ENCODE measurements around the gene CRKL.

Gene CRKL

DNA sequence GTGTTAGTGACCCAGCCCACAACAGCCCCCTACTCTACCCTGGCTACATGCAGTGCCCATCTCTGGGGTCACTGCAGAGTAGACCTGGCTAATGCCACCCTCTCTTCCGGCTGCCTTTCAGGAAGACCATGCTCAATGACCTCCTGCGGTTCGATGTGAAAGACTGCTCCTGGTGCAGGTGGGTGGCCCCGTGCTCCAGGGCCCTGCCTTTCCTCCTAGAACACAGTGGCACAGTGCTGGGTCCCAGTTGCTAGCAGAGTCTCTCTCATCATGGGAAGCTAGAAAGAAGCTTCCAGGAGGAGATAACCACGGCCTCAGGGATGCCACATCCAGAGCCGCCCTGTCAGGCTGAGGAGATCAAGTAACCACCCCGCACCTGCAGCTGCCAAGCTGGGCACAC, 68.5 kb downstream of the CRKL start:
- Histone ChIP-seq H3K27me3 (ENCODE audit: insufficient read depth, poor library complexity, severe bottlenecking) (no peaks in the 10 kb centered on the region), H3K4me3 (replicated peaks; ENCODE audit: insufficient read depth, low read length) (no peak overlapping the region), H3K27ac (replicated peaks) (no peak overlapping the region)
- TF ChIP-seq GABPA (IDR thresholded peaks at IDR 0.05; ENCODE audit: low read depth) = no peak
- TF ChIP-seq, protein P1, sequence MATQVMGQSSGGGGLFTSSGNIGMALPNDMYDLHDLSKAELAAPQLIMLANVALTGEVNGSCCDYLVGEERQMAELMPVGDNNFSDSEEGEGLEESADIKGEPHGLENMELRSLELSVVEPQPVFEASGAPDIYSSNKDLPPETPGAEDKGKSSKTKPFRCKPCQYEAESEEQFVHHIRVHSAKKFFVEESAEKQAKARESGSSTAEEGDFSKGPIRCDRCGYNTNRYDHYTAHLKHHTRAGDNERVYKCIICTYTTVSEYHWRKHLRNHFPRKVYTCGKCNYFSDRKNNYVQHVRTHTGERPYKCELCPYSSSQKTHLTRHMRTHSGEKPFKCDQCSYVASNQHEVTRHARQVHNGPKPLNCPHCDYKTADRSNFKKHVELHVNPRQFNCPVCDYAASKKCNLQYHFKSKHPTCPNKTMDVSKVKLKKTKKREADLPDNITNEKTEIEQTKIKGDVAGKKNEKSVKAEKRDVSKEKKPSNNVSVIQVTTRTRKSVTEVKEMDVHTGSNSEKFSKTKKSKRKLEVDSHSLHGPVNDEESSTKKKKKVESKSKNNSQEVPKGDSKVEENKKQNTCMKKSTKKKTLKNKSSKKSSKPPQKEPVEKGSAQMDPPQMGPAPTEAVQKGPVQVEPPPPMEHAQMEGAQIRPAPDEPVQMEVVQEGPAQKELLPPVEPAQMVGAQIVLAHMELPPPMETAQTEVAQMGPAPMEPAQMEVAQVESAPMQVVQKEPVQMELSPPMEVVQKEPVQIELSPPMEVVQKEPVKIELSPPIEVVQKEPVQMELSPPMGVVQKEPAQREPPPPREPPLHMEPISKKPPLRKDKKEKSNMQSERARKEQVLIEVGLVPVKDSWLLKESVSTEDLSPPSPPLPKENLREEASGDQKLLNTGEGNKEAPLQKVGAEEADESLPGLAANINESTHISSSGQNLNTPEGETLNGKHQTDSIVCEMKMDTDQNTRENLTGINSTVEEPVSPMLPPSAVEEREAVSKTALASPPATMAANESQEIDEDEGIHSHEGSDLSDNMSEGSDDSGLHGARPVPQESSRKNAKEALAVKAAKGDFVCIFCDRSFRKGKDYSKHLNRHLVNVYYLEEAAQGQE (IDR thresholded peaks at IDR 0.05; ENCODE audit: insufficient replicate concordance, low read depth) = no peak
- TF ChIP-seq SPI1 (IDR thresholded peaks at IDR 0.05; ENCODE audit: borderline replicate concordance, low read depth) = no peak
- TF ChIP-seq, protein P2, sequence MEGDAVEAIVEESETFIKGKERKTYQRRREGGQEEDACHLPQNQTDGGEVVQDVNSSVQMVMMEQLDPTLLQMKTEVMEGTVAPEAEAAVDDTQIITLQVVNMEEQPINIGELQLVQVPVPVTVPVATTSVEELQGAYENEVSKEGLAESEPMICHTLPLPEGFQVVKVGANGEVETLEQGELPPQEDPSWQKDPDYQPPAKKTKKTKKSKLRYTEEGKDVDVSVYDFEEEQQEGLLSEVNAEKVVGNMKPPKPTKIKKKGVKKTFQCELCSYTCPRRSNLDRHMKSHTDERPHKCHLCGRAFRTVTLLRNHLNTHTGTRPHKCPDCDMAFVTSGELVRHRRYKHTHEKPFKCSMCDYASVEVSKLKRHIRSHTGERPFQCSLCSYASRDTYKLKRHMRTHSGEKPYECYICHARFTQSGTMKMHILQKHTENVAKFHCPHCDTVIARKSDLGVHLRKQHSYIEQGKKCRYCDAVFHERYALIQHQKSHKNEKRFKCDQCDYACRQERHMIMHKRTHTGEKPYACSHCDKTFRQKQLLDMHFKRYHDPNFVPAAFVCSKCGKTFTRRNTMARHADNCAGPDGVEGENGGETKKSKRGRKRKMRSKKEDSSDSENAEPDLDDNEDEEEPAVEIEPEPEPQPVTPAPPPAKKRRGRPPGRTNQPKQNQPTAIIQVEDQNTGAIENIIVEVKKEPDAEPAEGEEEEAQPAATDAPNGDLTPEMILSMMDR (IDR thresholded peaks at IDR 0.05; ENCODE audit: insufficient read depth, low read length) = no peak
- TF ChIP-seq POLR2AphosphoS5 (IDR thresholded peaks at IDR 0.05; ENCODE audit: low read depth) = no peak
- DNase-seq (ENCODE audit: low read depth in 1 of 2, low spot score in 1 of 2) = no peak

DNA sequence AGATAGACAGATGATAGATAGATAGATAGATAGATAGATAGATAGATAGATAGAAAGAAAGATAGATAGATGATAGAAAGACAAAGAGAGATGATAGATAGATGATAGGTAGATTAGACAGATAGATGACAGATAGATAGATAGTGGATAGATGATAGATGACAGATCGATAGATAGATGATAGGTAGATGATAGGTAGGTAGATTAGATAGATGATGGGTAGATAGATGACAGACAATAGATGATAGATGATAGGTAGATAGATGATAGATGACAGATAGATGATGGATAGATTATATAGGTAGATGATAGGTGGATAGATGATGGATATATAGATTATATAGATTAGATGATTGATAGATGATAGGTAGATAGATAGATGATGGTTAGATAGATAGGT, 69.2 kb downstream of the CRKL start:
- H3K27ac ChIP-seq (replicated peaks) = no peak overlapping the region
- no peaks in the 10 kb centered on the region for H3K27me3 ChIP-seq (ENCODE audit: insufficient read depth, poor library complexity, severe bottlenecking)
- DNase-seq (ENCODE audit: low read depth in 1 of 2, low spot score in 1 of 2) = no peak
- H3K4me3 ChIP-seq (replicated peaks; ENCODE audit: insufficient read depth, low read length) = no peak overlapping the region
- no peak for TF ChIP-seq GABPA (IDR thresholded peaks at IDR 0.05; ENCODE audit: low read depth)
- TF ChIP-seq, protein P2 (IDR thresholded peaks at IDR 0.05; ENCODE audit: insufficient read depth, low read length) = no peak

DNA sequence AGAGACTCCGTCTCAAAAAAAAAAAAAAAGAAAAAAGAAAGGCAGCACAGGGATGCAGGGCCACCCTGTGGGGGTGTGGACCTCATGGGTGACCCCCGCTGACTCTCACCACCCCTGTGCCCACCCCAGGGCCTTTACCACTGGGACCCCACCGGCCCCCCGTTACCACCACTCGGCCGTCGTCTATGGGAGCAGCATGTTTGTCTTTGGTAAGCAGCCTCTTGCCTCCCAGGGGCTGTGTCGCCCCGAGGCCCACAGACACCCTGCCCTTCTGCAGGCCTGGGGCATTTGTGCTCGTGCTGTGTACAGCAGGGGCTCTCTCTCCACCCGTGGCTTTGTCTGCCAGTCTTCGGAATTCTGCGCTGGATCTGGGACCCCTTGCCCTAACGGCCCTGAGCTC, 70.2 kb downstream of the CRKL start:
- TF ChIP-seq, protein P2 (IDR thresholded peaks at IDR 0.05; ENCODE audit: insufficient read depth, low read length) = no peak
- TF ChIP-seq, protein P1 (IDR thresholded peaks at IDR 0.05; ENCODE audit: insufficient replicate concordance, low read depth) = no peak
- TF ChIP-seq SPI1 (IDR thresholded peaks at IDR 0.05; ENCODE audit: borderline replicate concordance, low read depth) (no peak), POLR2AphosphoS5 (IDR thresholded peaks at IDR 0.05; ENCODE audit: low read depth) (no peak), GABPA (IDR thresholded peaks at IDR 0.05; ENCODE audit: low read depth) (no peak)
- no peak for DNase-seq (ENCODE audit: low read depth in 1 of 2, low spot score in 1 of 2)
- Histone ChIP-seq H3K27ac (replicated peaks) (no peak overlapping the region), H3K27me3 (ENCODE audit: insufficient read depth, poor library complexity, severe bottlenecking) (no peaks in the 10 kb centered on the region), H3K4me3 (replicated peaks; ENCODE audit: insufficient read depth, low read length) (no peak overlapping the region)

DNA sequence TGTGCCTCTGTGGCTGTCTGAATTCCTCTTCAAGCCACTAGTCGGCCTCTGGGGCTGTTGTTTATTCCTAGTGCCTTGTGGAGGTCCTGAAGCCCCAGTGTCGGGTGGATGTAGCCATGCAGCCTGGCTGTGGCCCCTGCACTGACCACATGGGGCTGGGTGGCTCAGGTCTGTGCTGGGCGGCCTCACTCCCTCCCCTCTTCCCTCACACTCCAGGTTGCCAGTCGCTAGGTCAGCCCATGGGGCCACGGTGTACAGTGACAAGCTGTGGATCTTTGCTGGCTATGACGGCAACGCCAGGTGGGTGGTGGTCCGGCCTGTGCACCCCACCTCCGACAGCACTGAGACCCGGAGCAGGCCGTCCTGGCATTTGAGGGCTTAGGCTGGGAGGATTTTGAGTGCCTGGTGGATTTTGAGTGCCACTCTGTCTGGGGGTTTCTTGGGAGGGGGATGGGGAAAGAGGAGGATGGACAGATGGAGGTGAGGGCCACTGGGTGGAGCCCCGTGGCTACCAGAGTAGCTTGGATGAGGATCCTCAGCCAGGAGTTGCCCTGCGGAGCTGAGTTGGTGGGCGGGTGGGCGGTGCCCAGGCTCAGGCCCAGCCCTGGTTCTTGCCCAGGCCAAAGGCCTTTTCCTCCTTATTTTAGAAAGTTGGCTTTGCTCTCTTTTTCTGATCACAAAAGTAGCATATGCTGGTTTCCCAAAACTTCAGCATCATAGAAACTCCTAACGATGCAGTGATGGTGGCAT, 71.5 kb downstream of the CRKL start:
- no peak overlapping the region for H3K27ac ChIP-seq (replicated peaks)
- no peak for TF ChIP-seq SPI1 (IDR thresholded peaks at IDR 0.05; ENCODE audit: borderline replicate concordance, low read depth)
- no peak for TF ChIP-seq GABPA (IDR thresholded peaks at IDR 0.05; ENCODE audit: low read depth)
- no peak for TF ChIP-seq POLR2AphosphoS5 (IDR thresholded peaks at IDR 0.05; ENCODE audit: low read depth)
- TF ChIP-seq, protein P1 (IDR thresholded peaks at IDR 0.05; ENCODE audit: insufficient replicate concordance, low read depth) = no peak
- no peak overlapping the region for H3K4me3 ChIP-seq (replicated peaks; ENCODE audit: insufficient read depth, low read length)
- H3K27me3 ChIP-seq (ENCODE audit: insufficient read depth, poor library complexity, severe bottlenecking) = no peaks in the 10 kb centered on the region
- DNase-seq (ENCODE audit: low read depth in 1 of 2, low spot score in 1 of 2) = no peak
